ENCODE results near the gene SGMS2.

GRCh38 chr4:107855723-107856122 is 31.0 kb downstream of the SGMS2 start:
- TF ChIP-seq CTCF (IDR thresholded peaks at IDR 0.05): no peak
- TF ChIP-seq POLR2A (IDR thresholded peaks at IDR 0.05): no peak
